Left lobe of liver (tissue), 2 donors: ENCODE measurements around the gene HSD17B11. TPM values are rescaled to one million over a fixed set of nuclear protein-coding genes. Genes with fewer than 3 reads are reported as not detected.
"Not testable (repeated sequence)": the region's sequence is repeated elsewhere in the genome, so short reads cannot be mapped to it uniquely, and the experiment has no call there.

Experiments used
- ATAC-seq: fragments of 200-7000 bp; cut with Tn5 transposase; one replicate; pipeline ENCODE4 v1.9.1; 2020; ENCODE audit warnings: mild to moderate bottlenecking, moderate library complexity
- DNase-seq: peaks from one replicate; pipeline ENCODE4 v3.0.0-alpha.2; 2020; ENCODE audit warnings: low spot score
- total RNA-seq: library from RNA; stranded (reverse); gene quantifications from one replicate; pipeline ENCODE4 v1.2.1, GENCODE V29; 2021
- donor health status: DM: no; HTN: no; CAD: no; lungs with moderate emphysema.
- donor health status: DM: no; HTN: yes; CAD: no.

The HSD17B11 gene
- 135 TPM for total RNA-seq

GRCh38 chr4:87390891-87391575 is at the start of gene HSD17B11:
Gene HSD17B11 (minus strand): TSS chr4:87391188. CDS start chr4:87391070, 118 bp downstream.
- peak; percentile 89 for ATAC-seq
- DNase-seq, result peak; percentile 96

DNA sequence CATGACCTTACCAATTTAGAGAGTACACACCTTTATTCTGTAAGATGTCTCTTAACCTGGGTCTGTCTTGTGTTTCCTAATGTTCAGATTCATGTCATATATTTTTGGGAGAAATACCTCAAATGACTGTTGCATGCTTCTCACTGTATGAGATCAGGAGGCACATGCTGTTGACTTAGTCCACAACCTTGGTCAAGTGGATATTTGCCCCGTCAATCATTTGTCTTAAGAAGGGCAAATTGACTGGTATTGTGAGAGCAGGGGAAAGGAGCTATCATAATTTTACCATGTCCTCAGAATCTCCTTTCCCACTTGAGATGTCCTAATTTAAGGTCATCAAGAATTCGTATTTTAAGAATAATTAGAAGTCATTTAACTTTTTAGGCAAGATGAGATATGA is 42.4 kb upstream of the HSD17B11 start:
- ATAC-seq (no peak), DNase-seq (no peak)

GRCh38 chr4:87430038-87430437 is 39.0 kb upstream of the HSD17B11 start:
- no peak for ATAC-seq
- no peak for DNase-seq

GRCh38 chr4:87428979-87429378 is 38.0 kb upstream of the HSD17B11 start:
- ATAC-seq, result no peak
- DNase-seq, result no peak

DNA sequence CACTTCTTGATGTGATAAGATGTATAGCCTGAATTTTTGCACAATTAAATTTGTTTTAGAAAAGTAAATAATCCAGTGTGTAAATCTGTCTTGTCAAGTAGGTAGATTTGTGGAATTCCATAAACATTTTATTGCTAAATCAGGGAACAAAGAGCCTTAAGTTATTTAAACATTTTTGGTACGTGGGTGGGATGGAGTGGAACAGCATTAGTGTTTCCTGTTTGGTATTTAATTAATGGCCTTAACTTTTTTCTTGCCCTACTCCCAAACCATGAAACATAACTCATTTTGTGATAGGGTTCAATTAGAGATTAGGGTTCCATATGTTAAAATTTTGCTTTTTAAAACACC is 36.5 kb upstream of the HSD17B11 start:
- ATAC-seq, result no peak
- DNase-seq, result no peak

- ATAC-seq, result no peak
- DNase-seq, result no peak
Measured at GRCh38 chr4:87426865-87427517, 36.0 kb upstream of the HSD17B11 start.

DNA sequence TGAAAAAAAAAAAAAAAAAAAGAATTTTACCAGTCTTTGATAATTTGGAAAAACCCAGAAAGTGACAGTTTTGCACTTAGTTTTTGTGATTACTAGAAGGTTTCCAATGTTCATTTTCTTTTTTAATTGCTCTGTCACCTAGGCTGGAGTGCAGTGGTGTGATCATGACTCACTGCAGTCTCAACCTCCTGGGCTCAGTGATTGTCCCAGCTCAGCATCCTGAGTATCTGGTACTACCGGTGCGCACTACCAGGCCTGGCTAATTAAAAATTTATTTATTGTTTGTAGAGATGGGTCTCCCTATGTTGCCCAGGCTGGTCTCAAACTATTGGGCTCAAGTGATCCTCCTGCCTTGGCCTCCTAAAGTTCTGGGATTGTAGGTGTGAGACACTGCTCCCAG is 34.7 kb upstream of the HSD17B11 start:
- DNase-seq (no peak), ATAC-seq (no peak)

DNA sequence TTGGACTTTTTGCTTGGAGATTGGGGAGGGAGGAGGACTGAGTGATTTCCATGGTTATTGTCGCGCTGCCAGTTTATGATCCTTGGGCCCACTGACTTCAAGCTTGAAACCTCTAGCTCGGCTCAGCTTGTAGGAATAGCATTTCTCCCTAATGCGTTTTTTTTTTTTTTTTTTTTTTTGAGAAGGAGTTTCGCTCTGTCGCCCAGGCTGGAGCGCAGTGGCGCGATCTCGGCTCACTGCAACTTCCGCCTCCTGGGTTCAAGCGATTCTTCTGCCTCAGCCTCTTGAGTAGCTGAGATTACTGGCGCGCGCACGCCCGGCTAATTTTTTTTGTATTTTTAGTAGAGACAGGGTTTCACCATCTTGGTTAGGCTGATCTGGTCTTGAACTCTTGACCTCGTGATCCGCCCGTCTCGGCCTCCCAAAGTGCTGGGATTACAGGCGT is 33.1 kb upstream of the HSD17B11 start:
- not testable (repeated sequence) for ATAC-seq, DNase-seq

DNA sequence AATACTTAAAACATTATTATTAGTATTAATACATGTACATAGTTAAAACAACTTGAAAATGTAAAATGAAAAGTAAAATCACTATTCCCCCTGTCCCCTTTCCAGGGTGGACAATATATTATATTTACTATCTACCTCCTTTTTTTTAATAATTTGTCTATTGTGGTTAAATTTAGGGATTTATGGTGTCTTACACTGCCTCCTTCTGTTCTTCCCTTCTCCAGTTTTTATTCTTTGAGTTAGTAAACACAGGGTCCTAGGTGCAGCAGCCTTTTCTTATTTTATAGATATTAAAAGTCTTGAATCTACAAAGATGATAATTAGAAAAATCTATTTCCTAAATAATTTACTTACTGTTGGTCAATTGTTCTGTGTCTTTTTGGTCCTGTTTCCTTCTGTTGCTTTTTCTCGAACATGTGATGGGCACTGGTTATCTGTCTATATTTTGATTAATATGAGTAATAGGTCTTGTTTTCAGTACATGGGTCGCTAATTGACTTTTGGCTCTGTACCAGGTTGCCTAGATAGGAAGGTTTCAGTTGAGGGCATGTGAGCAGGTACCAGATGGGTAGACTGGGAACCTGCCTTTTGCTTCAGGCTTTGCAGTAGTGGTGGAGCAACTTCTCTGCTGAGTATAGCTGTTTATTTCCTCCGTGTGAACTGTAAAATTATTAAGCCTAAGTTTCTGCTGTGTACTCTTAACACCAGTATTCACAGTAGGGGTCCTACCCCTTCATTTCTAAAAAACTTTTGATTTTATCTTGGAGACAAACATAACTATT is 32.5 kb upstream of the HSD17B11 start:
- no peak for DNase-seq
- no peak for ATAC-seq

DNA sequence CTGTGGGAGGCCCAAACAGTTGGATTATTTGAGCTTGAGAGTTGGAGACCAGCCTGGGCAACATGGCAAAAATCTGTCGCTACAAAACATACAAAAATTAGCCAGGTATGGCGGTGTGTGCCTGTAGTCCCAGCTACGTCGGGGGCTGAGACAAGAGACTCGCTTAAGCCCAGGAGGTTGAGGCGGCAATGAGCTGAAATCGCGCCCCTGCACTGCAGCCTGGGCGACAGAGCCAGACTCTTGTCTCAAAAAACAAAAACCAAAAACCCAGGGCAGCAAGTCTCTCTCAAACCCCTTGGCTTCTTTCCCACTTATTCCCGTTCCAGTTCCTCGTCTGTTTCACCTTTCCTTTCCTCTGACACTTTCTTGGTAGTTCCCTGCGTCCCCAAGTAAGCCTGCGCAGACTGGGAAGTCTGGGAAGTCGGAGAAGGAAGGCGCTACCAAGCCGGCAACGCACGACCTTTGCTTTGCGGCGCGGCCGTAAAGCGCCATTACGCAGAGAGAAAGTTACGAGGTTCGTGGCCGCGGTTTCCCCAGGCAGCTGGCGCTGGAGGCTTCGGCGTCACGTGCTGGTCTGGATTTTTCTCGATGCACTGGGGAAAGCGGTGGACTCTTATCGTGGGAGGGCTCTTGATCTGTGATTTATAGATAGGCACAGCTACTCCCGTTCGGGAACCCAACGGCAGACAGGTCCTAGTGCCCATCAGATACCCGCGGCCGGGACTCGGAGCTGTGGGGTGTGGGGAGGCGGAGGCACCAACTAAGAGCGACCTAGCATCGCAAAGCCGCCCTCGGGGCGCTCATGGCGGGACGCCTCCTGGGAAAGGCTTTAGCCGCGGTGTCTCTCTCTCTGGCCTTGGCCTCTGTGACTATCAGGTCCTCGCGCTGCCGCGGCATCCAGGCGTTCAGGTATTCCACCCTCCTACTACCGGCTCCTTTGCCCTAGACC is 31.4 kb upstream of the HSD17B11 start, which contains the start of gene NUDT9:
Gene NUDT9 (plus strand): TSS at position 470 of the 949 bp plus-strand sequence. CDS start 333 bp downstream, at position 803.
- DNase-seq, result peak; percentile 98
- peak; percentile 81 for ATAC-seq

DNA sequence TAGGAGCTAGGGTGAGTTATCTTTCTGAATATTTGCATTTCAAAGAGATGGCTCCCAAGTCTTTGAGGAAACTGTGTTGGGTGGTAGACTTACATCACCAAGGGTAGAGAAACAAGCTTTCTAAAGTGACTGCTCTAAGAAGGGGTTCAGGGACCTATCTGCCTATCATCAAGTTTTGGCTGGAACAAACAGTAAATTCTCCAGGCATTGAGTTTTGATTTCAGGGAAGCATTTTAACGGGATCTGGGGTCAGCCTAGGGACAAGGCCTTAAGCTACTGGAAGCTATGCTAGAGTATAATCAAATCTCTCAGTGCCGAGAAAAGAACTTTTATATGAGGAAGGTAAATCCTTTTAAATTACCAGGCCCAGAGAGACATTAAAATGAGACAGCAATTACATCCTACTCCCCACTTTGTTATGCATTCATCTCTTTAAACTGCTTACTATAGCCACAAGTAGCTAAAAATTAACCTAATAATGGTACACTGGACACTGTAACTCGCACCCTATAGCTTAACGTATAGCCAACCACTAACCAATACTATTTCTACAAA is 29.4 kb upstream of the HSD17B11 start:
- ATAC-seq (no peak), DNase-seq (no peak)

DNA sequence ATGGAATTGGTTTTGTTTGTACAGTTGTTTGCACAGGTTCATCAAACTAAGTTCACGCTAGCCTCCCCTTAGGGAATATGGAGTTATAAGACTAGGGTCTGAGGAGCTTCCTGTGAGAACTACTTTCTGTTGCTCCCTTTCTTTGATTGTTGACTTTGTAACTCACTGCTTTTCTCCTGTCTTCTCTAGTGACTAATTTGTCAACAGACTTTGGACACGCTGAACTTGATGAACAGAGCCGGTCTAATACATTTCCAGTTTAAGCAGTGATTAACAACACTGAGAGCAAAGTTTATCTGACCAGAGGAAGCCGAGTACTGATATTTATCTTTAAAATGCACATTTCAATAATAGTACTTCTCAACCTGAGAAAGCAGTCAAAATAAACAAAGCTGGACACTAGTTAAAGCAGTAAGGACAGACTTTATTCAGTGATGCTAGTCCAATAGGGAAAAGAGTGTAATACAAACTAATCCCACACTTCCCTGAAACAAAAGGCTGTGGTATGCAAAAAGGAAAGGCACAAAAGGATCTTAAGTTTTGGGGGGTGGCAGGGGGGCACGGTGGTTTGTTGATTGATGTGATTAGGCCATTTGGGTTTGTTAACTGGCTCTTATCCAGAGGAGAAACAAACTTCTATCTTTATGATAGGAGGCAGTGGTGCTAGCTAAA is 28.7 kb upstream of the HSD17B11 start:
- ATAC-seq, result peak; percentile 34
- no peak for DNase-seq

DNA sequence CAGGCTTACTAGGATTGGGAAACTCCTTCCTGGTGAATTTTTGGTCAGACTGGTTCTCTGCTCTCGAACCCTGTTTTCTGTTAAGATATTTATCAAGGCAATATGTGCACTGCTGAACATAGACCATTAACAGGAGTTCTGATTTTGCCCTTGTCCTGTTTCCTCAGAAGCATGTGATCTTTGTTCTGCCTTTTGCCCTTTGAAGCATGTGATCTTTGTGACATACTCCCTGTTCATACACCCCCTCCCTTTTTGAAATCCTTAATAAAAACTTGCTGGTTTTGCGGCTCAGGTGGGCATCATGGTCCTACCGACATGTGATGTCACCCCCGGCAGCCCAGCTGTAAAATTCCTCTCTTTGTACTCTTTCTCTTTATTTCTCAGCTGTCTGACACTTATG is 27.4 kb upstream of the HSD17B11 start:
- not testable (repeated sequence) for ATAC-seq, DNase-seq

GRCh38 chr4:87416965-87417364 is 26.0 kb upstream of the HSD17B11 start:
- ATAC-seq, result peak; percentile 76
- peak; percentile 72 for DNase-seq

DNA sequence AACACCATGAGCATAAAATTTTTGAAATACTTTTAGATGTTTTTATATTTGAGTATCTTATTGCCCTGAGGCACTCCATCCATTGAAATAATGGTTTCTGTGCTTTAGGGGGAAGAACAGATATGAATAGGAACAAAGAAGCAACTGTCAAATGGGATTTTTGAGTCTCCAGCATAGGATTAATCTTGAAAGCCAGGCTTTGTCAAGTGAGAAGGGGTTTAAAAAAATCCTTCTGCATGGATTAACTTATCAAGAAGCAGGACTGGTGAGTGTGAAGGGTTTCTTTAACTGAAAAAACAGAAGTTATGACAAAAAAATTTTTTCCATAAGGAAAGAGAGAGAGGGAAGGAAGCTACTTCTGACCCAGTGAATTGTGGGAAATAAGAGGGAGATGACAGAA is 23.8 kb upstream of the HSD17B11 start:
- ATAC-seq (no peak), DNase-seq (no peak)

GRCh38 chr4:87410679-87411078 is 19.7 kb upstream of the HSD17B11 start:
- ATAC-seq (no peak), DNase-seq (no peak)

DNA sequence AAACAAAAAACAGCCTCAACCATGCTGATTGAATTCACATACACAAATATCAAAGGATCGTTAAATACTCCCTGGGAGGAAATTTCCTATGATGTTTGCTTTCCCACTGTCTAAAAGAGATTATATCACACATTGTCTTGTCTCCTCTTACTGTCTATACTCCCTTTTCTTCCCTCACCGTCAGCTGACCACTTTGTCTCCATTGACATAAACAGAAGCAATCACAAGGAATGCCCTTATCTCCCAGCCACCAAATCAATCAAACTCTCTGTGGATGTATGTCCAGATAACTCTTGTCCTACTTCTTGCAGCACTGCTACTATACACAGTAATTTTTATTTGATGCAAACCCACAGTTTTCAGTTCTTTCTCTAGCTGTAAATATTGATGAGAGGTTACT is 19.2 kb upstream of the HSD17B11 start:
- ATAC-seq (peak; percentile 4), DNase-seq (no peak)

GRCh38 chr4:87409420-87409939 is 18.5 kb upstream of the HSD17B11 start:
- DNase-seq, result peak; percentile 52
- ATAC-seq, result peak; percentile 94

- not testable (repeated sequence) for ATAC-seq, DNase-seq
Measured at GRCh38 chr4:87406902-87407301, 15.9 kb upstream of the HSD17B11 start.
